Liver (tissue), 9 donors: ENCODE results near the gene RNF34. TPM values are rescaled to one million over a fixed set of nuclear protein-coding genes. Genes with fewer than 3 reads are reported as not detected.

ENCODE experiments used
- DNase-seq: peaks from one replicate; pipeline ENCODE4 v3.0.0-alpha.2; 2017; ENCODE audit warnings: low spot score
- H3K27ac ChIP-seq, 2 donors: one replicate each; pipeline ENCODE4 v1.7.0; 2013; ENCODE audit warnings: inconsistent platforms in 2 of 2, low read length in 2 of 2, control low read depth in 1 of 2, low read depth in 1 of 2, mild to moderate bottlenecking in 1 of 2
- H3K27me3 ChIP-seq, 4 donors: one replicate each; pipeline versions ENCODE4 v1.6.1 to v1.7.0; 2013; ENCODE audit warnings: low read length in 3 of 4, inconsistent platforms in 1 of 4, mild to moderate bottlenecking in 1 of 4, moderate library complexity in 1 of 4; ENCODE audit not compliant: control insufficient read depth in 4 of 4, insufficient read depth in 4 of 4
- H3K36me3 ChIP-seq, 4 donors: one replicate each; pipeline versions ENCODE4 v1.6.1 to v1.7.0; 2013; ENCODE audit warnings: low read length in 3 of 4, mild to moderate bottlenecking in 3 of 4, low read depth in 1 of 4, moderate library complexity in 1 of 4; ENCODE audit not compliant: control insufficient read depth in 4 of 4, insufficient read depth in 3 of 4
- H3K4me1 ChIP-seq, 4 donors: one replicate each; pipeline versions ENCODE4 v1.6.1 to v1.7.0; 2013; ENCODE audit warnings: low read length in 3 of 4, mild to moderate bottlenecking in 3 of 4, moderate library complexity in 1 of 4; ENCODE audit not compliant: control insufficient read depth in 4 of 4, insufficient read depth in 4 of 4
- H3K4me3 ChIP-seq, 3 donors: one replicate each; pipeline versions ENCODE4 v1.6.1 to v1.7.0; 2013; ENCODE audit warnings: low read length in 3 of 3, control low read depth in 1 of 3, low read depth in 1 of 3, mild to moderate bottlenecking in 1 of 3
- H3K9ac ChIP-seq, 2 donors: one replicate each; pipeline ENCODE4 v1.7.0; 2013; ENCODE audit warnings: low read length in 2 of 2, mild to moderate bottlenecking in 2 of 2, moderate library complexity in 2 of 2, control low read depth in 1 of 2, low read depth in 1 of 2
- H3K9me3 ChIP-seq, 4 donors: one replicate each; pipeline versions ENCODE4 v1.6.1 to v1.7.0; 2013; ENCODE audit warnings: low read length in 3 of 4; ENCODE audit not compliant: control insufficient read depth in 4 of 4
- ATF3 ChIP-seq: IDR thresholded peaks from 2 replicates; pipeline ENCODE4 v1.6.1; 2016; ENCODE audit warnings: antibody characterized with exemption
- CTCF ChIP-seq: fragments of 150-350 bp; IDR thresholded peaks from 2 replicates; pipeline ENCODE4 v1.5.1; 2017; ENCODE audit warnings: improper control_type of control experiment, low read depth, low read length; ENCODE audit not compliant: missing input control
- FOXA1 ChIP-seq: IDR thresholded peaks from 2 replicates; pipeline ENCODE4 v1.6.1; 2016; ENCODE audit warnings: antibody characterized with exemption
- FOXA2 ChIP-seq: IDR thresholded peaks from 2 replicates; pipeline ENCODE4 v1.6.1; 2016; ENCODE audit warnings: antibody characterized with exemption
- GABPA ChIP-seq, 2 donors: IDR thresholded peaks in 1 of 2; conservative IDR thresholded peaks in 1 of 2; 2 replicates each; pipeline ENCODE4 v1.6.1; 2016; ENCODE audit warnings: antibody characterized with exemption in 2 of 2, mild to moderate bottlenecking in 1 of 2, moderate library complexity in 1 of 2
- HNF4A ChIP-seq, 2 donors: conservative IDR thresholded peaks; 2 replicates each; pipeline ENCODE4 v1.6.1; 2016; ENCODE audit warnings: antibody characterized with exemption in 2 of 2, mild to moderate bottlenecking in 2 of 2
- HNF4G ChIP-seq: IDR thresholded peaks from 2 replicates; pipeline ENCODE4 v1.6.1; 2016; ENCODE audit warnings: antibody characterized with exemption
- JUND ChIP-seq, 2 donors: IDR thresholded peaks; 2 replicates each; pipeline ENCODE4 v1.6.1; 2016; ENCODE audit warnings: antibody characterized with exemption in 2 of 2
- RAD21 ChIP-seq, 2 donors: IDR thresholded peaks; 2 replicates each; pipeline ENCODE4 v1.6.1; 2016; ENCODE audit warnings: antibody characterized with exemption in 2 of 2, mild to moderate bottlenecking in 2 of 2
- REST ChIP-seq: IDR thresholded peaks from 2 replicates; pipeline ENCODE4 v1.6.1; 2016; ENCODE audit warnings: antibody characterized with exemption, mild to moderate bottlenecking
- RXRA ChIP-seq, 2 donors: IDR thresholded peaks; 2 replicates each; pipeline ENCODE4 v1.6.1; 2017 to 2018; ENCODE audit warnings: antibody characterized with exemption in 2 of 2, mild to moderate bottlenecking in 1 of 2
- YY1 ChIP-seq: IDR thresholded peaks from 2 replicates; pipeline ENCODE4 v1.6.1; 2016; ENCODE audit warnings: antibody characterized with exemption, mild to moderate bottlenecking
- ZBTB33 ChIP-seq: IDR thresholded peaks from 2 replicates; pipeline ENCODE4 v1.6.1; 2016; ENCODE audit warnings: antibody characterized with exemption
- WGBS: extraction: QIAGEN DNeasy Blood & Tissue Kit; methylation state at CpG from one replicate; pipeline ENCODE4 v1.1.7; 2013; 5-methylcytosine and 5-hydroxymethylcytosine counted together
- polyA plus RNA-seq, 2 donors: library from polyadenylated mRNA; stranded (reverse) in 1 of 2; unstranded in 1 of 2; fragments of 200-250 nt in 1 of 2; fragments of >200 nt in 1 of 2; fragmentation: Nextera tagmentation in 1 of 2; extraction: Ambion mirVana in 1 of 2; gene quantifications; one replicate each; pipeline versions ENCODE4 v1.2.1 to v1.2.3, GENCODE V29; 2013 to 2015
- total RNA-seq, 2 donors: library from RNA; depleted of rRNA; stranded (reverse); fragments of >200 nt; gene quantifications; one replicate each; pipeline ENCODE4 v1.2.3, GENCODE V29; 2014
- donor health status: healthy.
- donor health status: healthy.
- donor health status: healthy.
- donor health status: healthy.
- donor health status: healthy.

The RNF34 gene
- total and polyA plus RNA-seq, 4 donors, result 9.5 to 27.7 (median 17.9) TPM

GRCh38 chr12:121438905-121439304 is 39.0 kb downstream of the RNF34 start:
- 92% methylated on average over 12 of the region's 12 CpGs for WGBS
- Histone ChIP-seq H3K4me1 (no peaks in the 10 kb centered on the region), H3K27me3 (no peaks in the 10 kb centered on the region), H3K9ac (no peak overlapping the region), H3K4me3 (no peak overlapping the region), H3K27ac (no peak overlapping the region), H3K36me3 (peaks cover 16 to 46% (median 25%) of the 10 kb centered on the region in 4 donors), H3K9me3 (no peaks in the 10 kb centered on the region)
- no peak for TF ChIP-seq YY1
- TF ChIP-seq RXRA (IDR thresholded peaks at IDR 0.05), result no peak
- no peak for TF ChIP-seq ATF3
- TF ChIP-seq RAD21 (IDR thresholded peaks at IDR 0.05), result no peak
- no peak for TF ChIP-seq HNF4G
- TF ChIP-seq REST, result no peak
- no peak for TF ChIP-seq ZBTB33
- TF ChIP-seq FOXA2, result no peak
- no peak for TF ChIP-seq JUND (IDR thresholded peaks at IDR 0.05)
- DNase-seq, result no peak

- no peaks in the 10 kb centered on the region for H3K27me3 ChIP-seq
- no peak for TF ChIP-seq GABPA (IDR thresholded peaks at IDR 0.05 in 1 of 2, conservative IDR thresholded peaks at IDR 0.05 in 1 of 2)
- no peak for TF ChIP-seq JUND (IDR thresholded peaks at IDR 0.05)
- no peak overlapping the region for H3K27ac ChIP-seq
- DNase-seq, result no peak
- H3K9me3 ChIP-seq, result no peaks in the 10 kb centered on the region
- H3K36me3 ChIP-seq, result peaks cover 16 to 52% (median 24%) of the 10 kb centered on the region in 4 donors
- no peak overlapping the region for H3K4me3 ChIP-seq
- H3K4me1 ChIP-seq, result no peaks in the 10 kb centered on the region
- H3K9ac ChIP-seq, result no peak overlapping the region
- WGBS, result 97% methylated on average over 16 of the region's 16 CpGs
These were observed 39.8 kb downstream of the RNF34 start for GRCh38 chr12:121439715-121440114.

- 97% methylated on average over 15 of the region's 15 CpGs for WGBS
- TF ChIP-seq HNF4A (conservative IDR thresholded peaks at IDR 0.05) (no peak), ZBTB33 (no peak), FOXA1 (no peak), CTCF (no peak)
- Histone ChIP-seq H3K27me3 (no peaks in the 10 kb centered on the region), H3K4me3 (no peak overlapping the region), H3K4me1 (no peaks in the 10 kb centered on the region), H3K27ac (no peak overlapping the region), H3K9me3 (no peaks in the 10 kb centered on the region), H3K9ac (no peak overlapping the region), H3K36me3 (peaks cover 13 to 50% (median 21%) of the 10 kb centered on the region in 4 donors)
- DNase-seq, result no peak
These were observed 40.9 kb downstream of the RNF34 start for GRCh38 chr12:121440768-121441167.
